ENCODE measurements around the gene DMC1.

- TF ChIP-seq, protein P1, sequence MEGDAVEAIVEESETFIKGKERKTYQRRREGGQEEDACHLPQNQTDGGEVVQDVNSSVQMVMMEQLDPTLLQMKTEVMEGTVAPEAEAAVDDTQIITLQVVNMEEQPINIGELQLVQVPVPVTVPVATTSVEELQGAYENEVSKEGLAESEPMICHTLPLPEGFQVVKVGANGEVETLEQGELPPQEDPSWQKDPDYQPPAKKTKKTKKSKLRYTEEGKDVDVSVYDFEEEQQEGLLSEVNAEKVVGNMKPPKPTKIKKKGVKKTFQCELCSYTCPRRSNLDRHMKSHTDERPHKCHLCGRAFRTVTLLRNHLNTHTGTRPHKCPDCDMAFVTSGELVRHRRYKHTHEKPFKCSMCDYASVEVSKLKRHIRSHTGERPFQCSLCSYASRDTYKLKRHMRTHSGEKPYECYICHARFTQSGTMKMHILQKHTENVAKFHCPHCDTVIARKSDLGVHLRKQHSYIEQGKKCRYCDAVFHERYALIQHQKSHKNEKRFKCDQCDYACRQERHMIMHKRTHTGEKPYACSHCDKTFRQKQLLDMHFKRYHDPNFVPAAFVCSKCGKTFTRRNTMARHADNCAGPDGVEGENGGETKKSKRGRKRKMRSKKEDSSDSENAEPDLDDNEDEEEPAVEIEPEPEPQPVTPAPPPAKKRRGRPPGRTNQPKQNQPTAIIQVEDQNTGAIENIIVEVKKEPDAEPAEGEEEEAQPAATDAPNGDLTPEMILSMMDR (conservative IDR thresholded peaks at IDR 0.05 in 1 of 2, IDR thresholded peaks at IDR 0.05 in 1 of 2; ENCODE audit: extremely low read depth in 1 of 2, insufficient read depth in 1 of 2, low read depth in 1 of 2, low read length in 2 of 2): no peak
- no peak for TF ChIP-seq EZH2 (IDR thresholded peaks at IDR 0.05; ENCODE audit: borderline replicate concordance, low read length)
These were observed 88.7 kb downstream of the DMC1 start for GRCh38 chr22:38481162-38481870.
